GM21390 (cell line): Measurements from ENCODE around the gene BSN.
"Not testable (repeated sequence)": the region's sequence is repeated elsewhere in the genome, so short reads cannot be mapped to it uniquely, and the experiment has no call there.

Source experiments
- ATAC-seq: cut with Tn5 transposase; IDR thresholded peaks from one replicate; pipeline ENCODE4 v1.9.1; 2021; ENCODE audit not compliant: unreplicated experiment

Gene BSN

GRCh38 chr3:49671291-49672288, 117.3 kb downstream of the BSN start:
- ATAC-seq = no peak

GRCh38 chr3:49673121-49673714, 118.9 kb downstream of the BSN start:
- ATAC-seq = peak; percentile 5

GRCh38 chr3:49673715-49674496, 119.6 kb downstream of the BSN start, which contains the start of gene APEH:
Gene APEH (plus strand): TSS chr3:49674351. CDS start chr3:49674402, 51 bp downstream.
- peak; percentile 73 for ATAC-seq

GRCh38 chr3:49674497-49674983, 120.3 kb downstream of the BSN start:
- peak; percentile 21 for ATAC-seq

GRCh38 chr3:49675912-49676311, 121.6 kb downstream of the BSN start:
- no peak for ATAC-seq

GRCh38 chr3:49680493-49681231, 126.4 kb downstream of the BSN start:
- ATAC-seq = no peak

GRCh38 chr3:49681232-49681522, 126.9 kb downstream of the BSN start:
- ATAC-seq = no peak

GRCh38 chr3:49681543-49681942, 127.3 kb downstream of the BSN start:
- ATAC-seq = no peak

- ATAC-seq = no peak
Measured at GRCh38 chr3:49683162-49683561, 128.9 kb downstream of the BSN start.

GRCh38 chr3:49684453-49684852, 130.2 kb downstream of the BSN start:
- not testable (repeated sequence) for ATAC-seq

- not testable (repeated sequence) for ATAC-seq
Measured at GRCh38 chr3:49685103-49685502, 130.8 kb downstream of the BSN start.

GRCh38 chr3:49685846-49686245, 131.6 kb downstream of the BSN start:
- not testable (repeated sequence) for ATAC-seq

- ATAC-seq = not testable (repeated sequence)
Measured at GRCh38 chr3:49686346-49686745, 132.1 kb downstream of the BSN start.

GRCh38 chr3:49686769-49687423, 132.6 kb downstream of the BSN start:
- ATAC-seq = not testable (repeated sequence)

GRCh38 chr3:49687424-49687795, 133.1 kb downstream of the BSN start:
- ATAC-seq = not testable (repeated sequence)

GRCh38 chr3:49688338-49689045, 134.2 kb downstream of the BSN start:
- not testable (repeated sequence) for ATAC-seq

- ATAC-seq = peak; percentile 68
Measured at GRCh38 chr3:49689046-49689907, 135.0 kb downstream of the BSN start, which contains the start of the genes MST1 and RNF123. Gene MST1 (minus strand): TSS chr3:49689474. CDS start chr3:49688691, 783 bp downstream. Gene RNF123 (plus strand): TSS chr3:49689557. CDS start chr3:49691166, 1,609 bp downstream.

GRCh38 chr3:49689908-49690624, 135.8 kb downstream of the BSN start:
- peak; percentile 14 for ATAC-seq
